Brain microvascular endothelial cell (primary cell): ENCODE measurements around the gene TRPV2.
A peak's percentile ranks its signal among the peaks of the same experiment; 100 is the strongest.

Experiments
- DNase-seq: peaks from one replicate; pipeline ENCODE4 v3.0.0-alpha.2; 2020
- H3K27ac ChIP-seq: fragments of 250-450 bp; sonication (Bioruptor Pico); 2 replicates; pipeline ENCODE4 v1.5.1; 2020; ENCODE audit warnings: mild to moderate bottlenecking, moderate library complexity
- H3K27me3 ChIP-seq: fragments of 250-450 bp; sonication (Bioruptor Pico); replicated peaks from 2 replicates; pipeline ENCODE4 v1.5.1; 2020; ENCODE audit warnings: mild to moderate bottlenecking
- H3K36me3 ChIP-seq: fragments of 250-450 bp; sonication (Bioruptor Pico); replicated peaks from 2 replicates; pipeline ENCODE4 v1.5.1; 2020; ENCODE audit warnings: mild to moderate bottlenecking
- H3K4me3 ChIP-seq: 2 replicates; pipeline ENCODE4 v1.5.1; 2011; ENCODE audit warnings: low read depth, mild to moderate bottlenecking, control low read depth, low read length, moderate library complexity
- in situ Hi-C: cut with HindIII; loops from 2 replicates; pipeline ENCODE4 v1.10.0; 2017; ENCODE audit warnings: low sequenced_read_pairs, low pct_ligation_motif_present
- TF ChIP-seq, protein P1 (sequence below): IDR thresholded peaks from 2 replicates; pipeline ENCODE4 v1.5.1; 2011; ENCODE audit warnings: low read depth, mild to moderate bottlenecking, moderate library complexity, low read length, control low read depth, inconsistent platforms; ENCODE audit errors: missing control alignments

The TRPV2 gene

DNA sequence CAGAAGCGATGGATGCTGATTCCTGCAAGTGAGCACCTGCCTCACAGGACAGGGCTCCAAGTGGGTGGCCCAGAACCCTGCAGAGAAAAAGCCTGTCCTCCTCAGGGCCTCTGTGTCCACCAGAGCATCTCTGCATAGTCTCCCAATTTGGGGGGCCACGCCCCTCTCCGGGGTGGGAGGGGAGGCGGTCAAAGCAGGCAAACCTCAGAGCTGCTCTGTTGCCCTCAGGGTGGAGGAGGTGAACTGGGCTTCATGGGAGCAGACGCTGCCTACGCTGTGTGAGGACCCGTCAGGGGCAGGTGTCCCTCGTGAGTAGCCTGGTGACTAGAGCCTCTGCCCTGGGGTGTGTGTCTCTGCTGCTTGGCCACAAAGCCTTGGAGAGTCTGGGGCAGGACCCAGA, 19.3 kb downstream of the TRPV2 start:
- TF ChIP-seq, protein P1, sequence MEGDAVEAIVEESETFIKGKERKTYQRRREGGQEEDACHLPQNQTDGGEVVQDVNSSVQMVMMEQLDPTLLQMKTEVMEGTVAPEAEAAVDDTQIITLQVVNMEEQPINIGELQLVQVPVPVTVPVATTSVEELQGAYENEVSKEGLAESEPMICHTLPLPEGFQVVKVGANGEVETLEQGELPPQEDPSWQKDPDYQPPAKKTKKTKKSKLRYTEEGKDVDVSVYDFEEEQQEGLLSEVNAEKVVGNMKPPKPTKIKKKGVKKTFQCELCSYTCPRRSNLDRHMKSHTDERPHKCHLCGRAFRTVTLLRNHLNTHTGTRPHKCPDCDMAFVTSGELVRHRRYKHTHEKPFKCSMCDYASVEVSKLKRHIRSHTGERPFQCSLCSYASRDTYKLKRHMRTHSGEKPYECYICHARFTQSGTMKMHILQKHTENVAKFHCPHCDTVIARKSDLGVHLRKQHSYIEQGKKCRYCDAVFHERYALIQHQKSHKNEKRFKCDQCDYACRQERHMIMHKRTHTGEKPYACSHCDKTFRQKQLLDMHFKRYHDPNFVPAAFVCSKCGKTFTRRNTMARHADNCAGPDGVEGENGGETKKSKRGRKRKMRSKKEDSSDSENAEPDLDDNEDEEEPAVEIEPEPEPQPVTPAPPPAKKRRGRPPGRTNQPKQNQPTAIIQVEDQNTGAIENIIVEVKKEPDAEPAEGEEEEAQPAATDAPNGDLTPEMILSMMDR: no peak
- in situ Hi-C loops: no loop called here
- Histone ChIP-seq H3K36me3 (peaks cover 35% of the 10 kb centered on the region), H3K4me3 (no peak overlapping the region), H3K27me3 (no peaks in the 10 kb centered on the region), H3K27ac (no peak overlapping the region)
- no peak for DNase-seq

GRCh38 chr17:16435925-16436886, 20.8 kb downstream of the TRPV2 start:
- in situ Hi-C loops: no loop called here
- Histone ChIP-seq H3K36me3 (peaks cover 41% of the 10 kb centered on the region), H3K4me3 (no peak overlapping the region), H3K27me3 (no peaks in the 10 kb centered on the region), H3K27ac (no peak overlapping the region)
- no peak for DNase-seq
- TF ChIP-seq, protein P1: no peak

DNA sequence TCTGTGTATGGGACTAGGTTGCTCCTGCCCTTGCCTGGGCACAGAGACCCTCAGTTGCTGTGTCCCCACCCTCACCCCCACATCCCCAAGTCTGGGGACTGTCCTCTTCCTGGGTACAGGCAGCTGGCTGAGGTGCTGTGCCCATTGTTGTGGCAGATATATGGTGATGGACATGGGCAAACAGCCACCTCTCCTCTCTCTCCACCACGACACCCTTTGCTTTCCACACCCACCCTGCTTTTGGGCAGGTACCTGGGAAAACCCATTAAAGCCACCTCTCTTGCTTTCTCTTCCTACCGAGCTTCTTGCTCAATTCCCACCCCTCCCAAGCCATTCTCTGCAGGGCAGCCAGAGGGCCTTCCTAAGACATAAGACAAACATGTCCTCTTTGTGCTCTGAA, 21.7 kb downstream of the TRPV2 start:
- Histone ChIP-seq H3K27me3 (no peaks in the 10 kb centered on the region), H3K4me3 (no peak overlapping the region), H3K36me3 (peaks cover 43% of the 10 kb centered on the region), H3K27ac (no peak overlapping the region)
- in situ Hi-C loops: no loop called here
- no peak for DNase-seq
- TF ChIP-seq, protein P1: peak; percentile 12

DNA sequence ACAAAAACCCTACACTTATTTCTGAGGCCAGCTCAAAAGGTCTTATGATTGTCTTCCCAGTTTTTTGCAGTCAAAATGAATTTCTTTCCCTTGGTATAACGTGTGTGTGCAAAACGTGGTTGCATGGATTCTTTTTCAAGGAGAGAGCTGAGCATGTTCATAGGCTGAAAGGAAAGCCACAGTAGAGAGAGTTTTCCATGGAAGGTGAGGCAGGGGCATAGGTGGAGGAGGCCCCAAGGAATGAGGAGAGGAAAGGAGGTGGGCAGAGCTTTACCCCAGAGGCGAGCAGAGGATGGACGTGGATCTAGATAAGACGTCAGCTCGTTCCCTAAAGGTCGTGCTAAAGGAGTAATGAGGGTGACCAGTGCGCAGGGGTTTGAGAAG, 22.8 kb downstream of the TRPV2 start:
- H3K27me3 ChIP-seq: no peaks in the 10 kb centered on the region
- DNase-seq: no peak
- in situ Hi-C loops: no loop called here
- H3K27ac ChIP-seq: peak overlapping the region; percentile 63
- H3K4me3 ChIP-seq: peak overlapping the region; percentile 47
- TF ChIP-seq, protein P1: no peak
- H3K36me3 ChIP-seq: peaks cover 49% of the 10 kb centered on the region

GRCh38 chr17:16438557-16439302, 23.4 kb downstream of the TRPV2 start:
- Histone ChIP-seq H3K27me3 (no peaks in the 10 kb centered on the region), H3K36me3 (peaks cover 49% of the 10 kb centered on the region), H3K27ac (peak overlapping the region; percentile 81), H3K4me3 (peak overlapping the region; percentile 94)
- DNase-seq: peak; percentile 99
- in situ Hi-C loops: no loop called here
- TF ChIP-seq, protein P1: no peak
